Left renal cortex interstitium (tissue), 4 donors: ENCODE results near the gene OR6X1. TPM values are rescaled to one million over a fixed set of nuclear protein-coding genes. Genes with fewer than 3 reads are reported as not detected.

Source experiments
- DNase-seq, 4 donors: peaks; one replicate each; pipeline ENCODE4 v3.0.0-alpha.2; 2013; ENCODE audit warnings: low read depth in 4 of 4, low spot score in 2 of 4, missing footprints in 1 of 4
- polyA plus RNA-seq, 4 donors: library from polyadenylated mRNA; unstranded; fragments of 120-200 nt; gene quantifications; one replicate each; pipeline ENCODE4 v1.2.1, GENCODE V29; 2013; ENCODE audit not compliant: insufficient read length in 4 of 4

Gene OR6X1
- polyA plus RNA-seq, 4 donors: not detected

GRCh38 chr11:123704341-123704740 lies 50.0 kb downstream of the OR6X1 start:
- DNase-seq: no peak

Other genes with a start within 250 kb of the OR6X1 start
- 1 to 10 TPM; 1.1 to 2.2 (median 1.7) TPM for gene SCN3B, start 99.9 kb downstream of the OR6X1 start, polyA plus RNA-seq
- gene ZNF202, start 12.9 kb downstream of the OR6X1 start, polyA plus RNA-seq: 10 to 100 TPM; 14.3 to 23.9 (median 18.9) TPM
- gene OR6M1, start 51.8 kb upstream of the OR6X1 start, polyA plus RNA-seq: not detected
- not detected for gene TMEM225, start 131.2 kb upstream of the OR6X1 start, polyA plus RNA-seq
- gene OR8D4, start 147.6 kb upstream of the OR6X1 start, polyA plus RNA-seq: under 1 TPM in 1 of 4 donors, not detected in 3; 0.03 TPM
- gene OR4D5, start 185.1 kb upstream of the OR6X1 start, polyA plus RNA-seq: not detected
- gene OR6T1, start 189.3 kb upstream of the OR6X1 start, polyA plus RNA-seq: not detected
- gene OR10S1, start 223.3 kb upstream of the OR6X1 start, polyA plus RNA-seq: not detected
- gene OR10G6, start 240.6 kb upstream of the OR6X1 start, polyA plus RNA-seq: not detected